GM12892 (cell line): ENCODE results near the gene AGGF1.

Experiments used
- POLR2A ChIP-seq: IDR thresholded peaks from 2 replicates; pipeline ENCODE4 v1.6.1; 2011; ENCODE audit warnings: low read depth, low read length, control low read depth
- POLR2AphosphoS5 ChIP-seq: IDR thresholded peaks from 2 replicates; pipeline ENCODE4 v1.6.1; 2011; ENCODE audit warnings: low read depth, low read length, control low read depth
- TAF1 ChIP-seq: IDR thresholded peaks from 2 replicates; pipeline ENCODE4 v1.6.1; 2011; ENCODE audit warnings: low read depth, mild to moderate bottlenecking, control low read depth, low read length, borderline replicate concordance

GRCh38 chr5:77077829-77078176 lies 47.6 kb downstream of the AGGF1 start:
- TF ChIP-seq POLR2A: no peak
- no peak for TF ChIP-seq POLR2AphosphoS5
- TF ChIP-seq TAF1: no peak
